MCF 10A (cell line): ENCODE measurements around the gene FBRSL1. TPM values are rescaled to one million over a fixed set of nuclear protein-coding genes. Genes with fewer than 3 reads are reported as not detected.

Experiments used
- BruUV-seq: library from RNA; stranded (reverse); fragments of 400-500 nt; replicated peaks from 2 replicates; lab custom pipeline; 2021; lab: Mats Ljungman, UMichigan
- CTCF ChIA-PET: fragments of 300-600 bp; sonication (Branson Sonifier 250); formaldehyde crosslinking; extraction: SDS; loops from one replicate; lab custom pipeline; 2021; ENCODE audit warnings: antibody characterized with exemption, inconsistent platforms; lab: Yijun Ruan, JAX
- POLR2A ChIA-PET: fragments of 300-600, 350-650 bp; sonication (Branson Sonifier 250); formaldehyde crosslinking; extraction: SDS; loops from one replicate; lab custom pipeline; 2020; ENCODE audit warnings: antibody characterized with exemption, inconsistent platforms; lab: Yijun Ruan, JAX
- DNase-seq: peaks from one replicate; pipeline ENCODE4 v3.0.0-alpha.2; 2018; ENCODE audit not compliant: unreplicated experiment
- H3K27ac Mint-ChIP-seq: one replicate; pipeline ENCODE4 v1.8.0; 2022; ENCODE audit warnings: mild to moderate bottlenecking, low read depth, mixed read lengths; ENCODE audit not compliant: unreplicated experiment
- H3K27me3 Mint-ChIP-seq: one replicate; pipeline ENCODE4 v1.8.0; 2022; ENCODE audit warnings: mixed read lengths; ENCODE audit not compliant: insufficient read depth, unreplicated experiment
- H3K36me3 Mint-ChIP-seq: one replicate; pipeline ENCODE4 v1.8.0; 2022; ENCODE audit warnings: mild to moderate bottlenecking, moderate library complexity, mixed read lengths; ENCODE audit not compliant: insufficient read depth, unreplicated experiment
- H3K4me1 Mint-ChIP-seq: one replicate; pipeline ENCODE4 v1.8.0; 2022; ENCODE audit warnings: mixed read lengths; ENCODE audit not compliant: insufficient read depth, unreplicated experiment
- H3K4me3 Mint-ChIP-seq: one replicate; pipeline ENCODE4 v1.8.0; 2022; ENCODE audit warnings: mild to moderate bottlenecking, moderate library complexity, mixed read lengths; ENCODE audit not compliant: unreplicated experiment
- H3K9me3 Mint-ChIP-seq: one replicate; pipeline ENCODE4 v1.8.0; 2022; ENCODE audit warnings: mixed read lengths; ENCODE audit not compliant: unreplicated experiment
- intact Hi-C: fragments of 100-400 bp; cut with micrococcal nuclease; formaldehyde crosslinking; loops from 2 replicates; pipeline ENCODE4 v1.14.1; 2022
- total RNA-seq: library from RNA; stranded (reverse); gene quantifications from 2 replicates; pipeline ENCODE4 v1.2.3, GENCODE V29; 2022
- TF ChIP-seq, protein P1 (sequence below): fragments of 200-600 bp; IDR thresholded peaks from one replicate; pipeline ENCODE4 v1.8.0; 2022; ENCODE audit warnings: antibody characterized with exemption, mild to moderate bottlenecking; ENCODE audit not compliant: unreplicated experiment

FBRSL1 gene
- total RNA-seq, 1 experiment from 2014 or later = 47.4 TPM

DNA sequence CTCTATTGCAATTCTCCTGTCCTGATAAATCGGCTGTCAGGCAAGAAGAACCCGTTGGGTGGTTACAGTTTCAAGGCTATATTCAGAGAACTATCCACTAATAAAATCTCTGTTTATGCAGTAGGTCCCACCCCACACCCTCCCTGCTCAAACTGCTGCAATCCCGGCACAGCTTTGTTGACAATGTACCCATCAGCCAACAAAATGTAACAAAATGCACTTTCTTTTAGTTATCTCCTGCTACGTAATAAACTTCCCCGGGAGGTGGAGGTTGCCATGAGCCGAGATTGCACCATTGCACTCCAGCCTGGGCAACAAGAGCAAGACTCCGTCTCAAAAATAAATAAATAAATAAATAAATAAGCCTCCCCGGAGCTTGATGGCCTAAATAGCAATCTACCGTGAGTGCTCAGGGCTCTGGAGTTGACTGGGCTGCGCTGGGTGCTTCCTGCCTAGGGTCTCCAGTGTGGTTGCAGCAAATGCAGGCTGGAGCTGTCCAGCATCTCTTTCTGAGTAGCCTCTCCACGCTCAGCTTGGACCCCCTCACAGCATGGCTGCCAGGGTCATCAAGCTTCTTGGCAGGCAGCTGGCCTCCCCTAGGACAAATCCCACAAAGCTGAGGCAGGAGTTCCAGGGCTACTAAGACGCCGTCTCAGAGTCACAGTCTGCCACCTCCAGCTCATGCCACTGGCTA, 43.2 kb upstream of the FBRSL1 start:
- DNase-seq = no peak

DNA sequence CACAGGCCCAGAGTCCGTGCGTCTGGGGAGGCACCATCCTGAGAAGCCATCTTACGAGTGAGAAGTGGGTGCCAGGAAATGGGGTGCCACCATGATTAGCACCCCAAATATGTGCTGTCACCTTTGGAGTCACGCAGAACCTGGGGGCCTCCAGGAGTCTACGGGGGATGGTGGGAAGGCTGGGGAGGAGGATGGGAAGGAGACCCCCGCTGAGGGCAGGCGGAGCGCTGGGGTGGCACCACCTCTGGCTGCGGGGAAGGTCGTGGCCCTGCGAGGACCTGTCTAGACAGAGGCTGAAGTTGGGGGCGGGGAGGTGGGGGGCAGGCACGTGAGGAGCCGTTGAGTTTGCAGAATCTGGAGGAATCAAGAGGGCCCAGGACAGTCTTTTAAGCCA, 42.6 kb upstream of the FBRSL1 start:
- no peaks in the 10 kb centered on the region for H3K36me3 Mint-ChIP-seq
- no peak overlapping the region for H3K4me3 Mint-ChIP-seq
- no peak overlapping the region for H3K27ac Mint-ChIP-seq
- peaks cover 37% of the 10 kb centered on the region for H3K27me3 Mint-ChIP-seq
- intact Hi-C loops = no loop called here
- no peak for DNase-seq
- CTCF ChIA-PET = interaction anchor here (0.5 kb wide), 1 partner anchor 53 kb away, joined by 5 read pairs; no protein-coding TSS in a partner anchor
- no peaks in the 10 kb centered on the region for H3K9me3 Mint-ChIP-seq
- POLR2A ChIA-PET = no interaction called here
- H3K4me1 Mint-ChIP-seq = peaks cover 4% of the 10 kb centered on the region
- no TSS peak for BruUV-seq
- TF ChIP-seq, protein P1, sequence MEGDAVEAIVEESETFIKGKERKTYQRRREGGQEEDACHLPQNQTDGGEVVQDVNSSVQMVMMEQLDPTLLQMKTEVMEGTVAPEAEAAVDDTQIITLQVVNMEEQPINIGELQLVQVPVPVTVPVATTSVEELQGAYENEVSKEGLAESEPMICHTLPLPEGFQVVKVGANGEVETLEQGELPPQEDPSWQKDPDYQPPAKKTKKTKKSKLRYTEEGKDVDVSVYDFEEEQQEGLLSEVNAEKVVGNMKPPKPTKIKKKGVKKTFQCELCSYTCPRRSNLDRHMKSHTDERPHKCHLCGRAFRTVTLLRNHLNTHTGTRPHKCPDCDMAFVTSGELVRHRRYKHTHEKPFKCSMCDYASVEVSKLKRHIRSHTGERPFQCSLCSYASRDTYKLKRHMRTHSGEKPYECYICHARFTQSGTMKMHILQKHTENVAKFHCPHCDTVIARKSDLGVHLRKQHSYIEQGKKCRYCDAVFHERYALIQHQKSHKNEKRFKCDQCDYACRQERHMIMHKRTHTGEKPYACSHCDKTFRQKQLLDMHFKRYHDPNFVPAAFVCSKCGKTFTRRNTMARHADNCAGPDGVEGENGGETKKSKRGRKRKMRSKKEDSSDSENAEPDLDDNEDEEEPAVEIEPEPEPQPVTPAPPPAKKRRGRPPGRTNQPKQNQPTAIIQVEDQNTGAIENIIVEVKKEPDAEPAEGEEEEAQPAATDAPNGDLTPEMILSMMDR = no peak

More for the DNA sequence above, 43.2 kb upstream of the FBRSL1 start:
- Mint-ChIP-seq H3K9me3 (no peaks in the 10 kb centered on the region), H3K4me3 (no peak overlapping the region), H3K27me3 (peaks cover 37% of the 10 kb centered on the region), H3K27ac (no peak overlapping the region), H3K4me1 (peaks cover 1% of the 10 kb centered on the region), H3K36me3 (no peaks in the 10 kb centered on the region)
- TF ChIP-seq, protein P1 = no peak
- ChIA-PET POLR2A (interaction anchor here (0.6 kb wide), 1 partner anchor 144 kb away, joined by 4 read pairs; no protein-coding TSS in a partner anchor), CTCF (interaction anchor here (0.5 to 0.6 kb wide), 2 partner anchors 14 to 53 kb away, joined by 3 to 5 read pairs; no protein-coding TSS in a partner anchor)
- no TSS peak for BruUV-seq
- intact Hi-C loops = no loop called here

DNA sequence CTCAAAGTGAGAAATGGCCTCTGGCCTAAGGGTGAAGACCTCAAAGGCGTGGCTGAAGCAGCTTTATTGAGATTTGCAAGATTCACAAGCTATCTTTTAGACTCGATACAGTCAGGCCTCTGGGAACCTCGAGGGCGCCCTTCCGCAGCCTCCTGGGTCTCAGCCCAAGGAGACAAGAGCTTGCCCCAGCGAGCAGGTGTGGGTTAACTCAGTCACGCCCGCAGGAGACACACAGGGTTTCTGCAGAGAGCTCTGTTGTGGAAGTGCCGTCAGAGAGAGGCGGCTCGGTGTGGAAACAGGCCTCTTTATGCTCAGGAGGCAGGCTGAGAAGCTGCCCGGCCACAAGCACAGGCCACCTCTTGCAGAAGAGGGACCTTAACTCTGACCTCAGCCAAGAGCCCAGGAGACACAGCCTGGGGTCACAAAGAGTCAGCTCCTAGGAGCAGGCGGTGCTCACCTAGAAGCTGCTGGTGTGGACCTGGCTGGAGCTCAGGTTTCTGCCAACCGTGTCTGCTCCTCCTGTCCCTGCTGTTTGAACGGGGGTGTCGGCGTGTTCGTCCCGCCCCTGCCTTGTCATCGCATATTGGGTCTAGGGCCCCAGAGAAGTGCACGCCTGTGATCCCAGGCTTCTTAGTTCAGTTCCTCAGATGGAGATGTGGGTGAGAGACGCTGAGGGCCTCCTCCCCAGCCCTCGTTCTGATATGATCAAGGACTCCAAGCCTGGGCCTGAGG, 42.1 kb upstream of the FBRSL1 start:
- CTCF ChIA-PET = no interaction called here
- TF ChIP-seq, protein P1 = no peak

DNA sequence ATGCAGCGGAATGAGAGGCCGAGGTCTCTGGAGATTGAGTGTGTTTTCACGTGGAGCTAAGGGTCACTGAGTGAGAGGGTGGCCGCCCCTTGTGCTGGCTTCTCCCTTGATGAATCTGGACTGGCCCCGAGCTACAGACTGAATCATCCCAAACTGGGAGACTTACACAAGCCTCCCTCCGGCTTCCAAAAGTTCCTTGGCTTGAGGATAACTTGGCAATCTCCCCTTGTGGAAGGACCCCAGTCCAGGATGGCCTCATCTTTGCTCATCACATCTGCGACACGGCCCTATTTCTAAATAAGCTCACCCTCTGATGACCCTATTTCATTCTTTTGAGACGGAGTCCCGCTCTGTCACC, 41.5 kb upstream of the FBRSL1 start:
- intact Hi-C loops = no loop called here
- Mint-ChIP-seq H3K27me3 (peaks cover 35% of the 10 kb centered on the region), H3K9me3 (no peaks in the 10 kb centered on the region), H3K27ac (no peak overlapping the region), H3K4me1 (peaks cover 10% of the 10 kb centered on the region), H3K36me3 (no peaks in the 10 kb centered on the region), H3K4me3 (no peak overlapping the region)
- BruUV-seq = no TSS peak
- TF ChIP-seq, protein P1 = no peak
- no peak for DNase-seq
- ChIA-PET CTCF (interaction anchor here (2.8 kb wide), 1 partner anchor 34 kb away, joined by 7 read pairs; no protein-coding TSS in a partner anchor), POLR2A (no interaction called here)

More for the DNA sequence above, 42.1 kb upstream of the FBRSL1 start:
- DNase-seq = no peak
- POLR2A ChIA-PET = no interaction called here
- Mint-ChIP-seq H3K27ac (no peak overlapping the region), H3K36me3 (no peaks in the 10 kb centered on the region), H3K27me3 (peaks cover 37% of the 10 kb centered on the region), H3K4me1 (peaks cover 5% of the 10 kb centered on the region), H3K4me3 (no peak overlapping the region), H3K9me3 (no peaks in the 10 kb centered on the region)
- no TSS peak for BruUV-seq
- intact Hi-C loops = no loop called here
